IMR-90 (cell line): ENCODE results near the gene LRRC72.

Experiments used
- BHLHE40 ChIP-seq: fragments of 150-350 bp; IDR thresholded peaks from 2 replicates; pipeline ENCODE4 v1.6.1; 2016; ENCODE audit warnings: mild to moderate bottlenecking, low read depth, low read length
- CEBPB ChIP-seq: IDR thresholded peaks from 2 replicates; pipeline ENCODE4 v1.6.1; 2012; ENCODE audit warnings: low read depth, low read length, improper control_type of control experiment
- CHD1 ChIP-seq: IDR thresholded peaks from 2 replicates; pipeline ENCODE4 v1.6.1; 2012; ENCODE audit warnings: low read depth, low read length, improper control_type of control experiment
- FOS ChIP-seq: fragments of 150-350 bp; IDR thresholded peaks from 2 replicates; pipeline ENCODE4 v1.6.1; 2016; ENCODE audit warnings: low read depth, low read length
- MAFK ChIP-seq: IDR thresholded peaks from 2 replicates; pipeline ENCODE4 v1.6.1; 2012; ENCODE audit warnings: low read depth, low read length, improper control_type of control experiment
- MXI1 ChIP-seq: IDR thresholded peaks from 2 replicates; pipeline ENCODE4 v1.6.1; 2012; ENCODE audit warnings: low read depth, mild to moderate bottlenecking, low read length, moderate library complexity, borderline replicate concordance
- NFE2L2 ChIP-seq: fragments of 150-350 bp; IDR thresholded peaks from 2 replicates; pipeline ENCODE4 v1.6.1; 2016; ENCODE audit warnings: low read depth, mild to moderate bottlenecking, low read length
- POLR2A ChIP-seq: IDR thresholded peaks from 2 replicates; pipeline ENCODE4 v1.6.1; 2012; ENCODE audit warnings: mild to moderate bottlenecking, low read depth, low read length
- RAD21 ChIP-seq: IDR thresholded peaks from 2 replicates; pipeline ENCODE4 v1.6.1; 2012; ENCODE audit warnings: low read length, improper control_type of control experiment
- RFX5 ChIP-seq: IDR thresholded peaks from 2 replicates; pipeline ENCODE4 v1.8.0; 2012; ENCODE audit warnings: low read depth, mild to moderate bottlenecking, low read length, moderate library complexity
- SMC3 ChIP-seq: fragments of 150-350 bp; IDR thresholded peaks from 2 replicates; pipeline ENCODE4 v1.6.1; 2016; ENCODE audit warnings: low read depth, mild to moderate bottlenecking, antibody characterized with exemption, low read length, moderate library complexity
- TF ChIP-seq, protein P1 (sequence below): conservative IDR thresholded peaks from 2 replicates; pipeline ENCODE4 v1.5.1; 2012; ENCODE audit warnings: mild to moderate bottlenecking, low read depth, low read length, improper control_type of control experiment
- TF ChIP-seq, protein P2 (sequence below): fragments of 150-350 bp; IDR thresholded peaks from 2 replicates; pipeline ENCODE4 v1.6.1; 2017; ENCODE audit warnings: mild to moderate bottlenecking, antibody characterized with exemption, low read length, low read depth

DNA sequence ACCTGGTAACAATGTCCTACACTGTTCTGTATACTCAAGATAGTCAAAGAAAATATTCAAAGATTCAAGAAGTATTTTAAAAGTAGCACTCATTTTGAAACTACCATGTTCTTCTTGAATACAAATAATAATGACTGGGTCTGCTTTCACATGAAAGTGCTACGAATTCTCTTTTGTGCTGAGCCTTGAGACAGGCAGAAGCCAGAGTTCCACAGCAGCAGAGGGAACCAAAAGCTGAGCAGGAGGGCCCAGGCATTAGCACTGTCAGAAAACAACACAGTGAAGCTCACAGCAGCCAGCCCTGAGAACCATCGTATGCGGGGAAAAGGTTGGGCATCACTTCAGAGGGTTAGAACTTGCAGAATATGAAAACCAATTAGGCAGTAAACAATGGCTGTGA lies 80.1 kb downstream of the LRRC72 start:
- TF ChIP-seq POLR2A (no peak), RAD21 (no peak), CEBPB (no peak), MAFK (no peak), RFX5 (no peak), MXI1 (no peak), SMC3 (no peak), CHD1 (no peak), BHLHE40 (no peak), NFE2L2 (no peak), FOS (no peak)
- TF ChIP-seq, protein P1, sequence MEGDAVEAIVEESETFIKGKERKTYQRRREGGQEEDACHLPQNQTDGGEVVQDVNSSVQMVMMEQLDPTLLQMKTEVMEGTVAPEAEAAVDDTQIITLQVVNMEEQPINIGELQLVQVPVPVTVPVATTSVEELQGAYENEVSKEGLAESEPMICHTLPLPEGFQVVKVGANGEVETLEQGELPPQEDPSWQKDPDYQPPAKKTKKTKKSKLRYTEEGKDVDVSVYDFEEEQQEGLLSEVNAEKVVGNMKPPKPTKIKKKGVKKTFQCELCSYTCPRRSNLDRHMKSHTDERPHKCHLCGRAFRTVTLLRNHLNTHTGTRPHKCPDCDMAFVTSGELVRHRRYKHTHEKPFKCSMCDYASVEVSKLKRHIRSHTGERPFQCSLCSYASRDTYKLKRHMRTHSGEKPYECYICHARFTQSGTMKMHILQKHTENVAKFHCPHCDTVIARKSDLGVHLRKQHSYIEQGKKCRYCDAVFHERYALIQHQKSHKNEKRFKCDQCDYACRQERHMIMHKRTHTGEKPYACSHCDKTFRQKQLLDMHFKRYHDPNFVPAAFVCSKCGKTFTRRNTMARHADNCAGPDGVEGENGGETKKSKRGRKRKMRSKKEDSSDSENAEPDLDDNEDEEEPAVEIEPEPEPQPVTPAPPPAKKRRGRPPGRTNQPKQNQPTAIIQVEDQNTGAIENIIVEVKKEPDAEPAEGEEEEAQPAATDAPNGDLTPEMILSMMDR, result no peak
- TF ChIP-seq, protein P2, sequence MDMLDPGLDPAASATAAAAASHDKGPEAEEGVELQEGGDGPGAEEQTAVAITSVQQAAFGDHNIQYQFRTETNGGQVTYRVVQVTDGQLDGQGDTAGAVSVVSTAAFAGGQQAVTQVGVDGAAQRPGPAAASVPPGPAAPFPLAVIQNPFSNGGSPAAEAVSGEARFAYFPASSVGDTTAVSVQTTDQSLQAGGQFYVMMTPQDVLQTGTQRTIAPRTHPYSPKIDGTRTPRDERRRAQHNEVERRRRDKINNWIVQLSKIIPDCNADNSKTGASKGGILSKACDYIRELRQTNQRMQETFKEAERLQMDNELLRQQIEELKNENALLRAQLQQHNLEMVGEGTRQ, result no peak
